Prostate gland (tissue), 2 donors: ENCODE results near the gene PLPPR1. TPM values are rescaled to one million over a fixed set of nuclear protein-coding genes. Genes with fewer than 3 reads are reported as not detected.

Source experiments
- DNase-seq: peaks from one replicate; pipeline ENCODE4 v3.0.0-alpha.2; 2019; ENCODE audit warnings: low spot score
- H3K27ac ChIP-seq, 2 donors: fragments of 200-600 bp; sonication (generic); 2 replicates each; pipeline ENCODE4 v1.5.1; 2017 to 2019
- H3K27me3 ChIP-seq: fragments of 200-600 bp; sonication (generic); replicated peaks from 2 replicates; pipeline ENCODE4 v1.5.1; 2019; ENCODE audit not compliant: insufficient read depth
- H3K36me3 ChIP-seq, 2 donors: fragments of 200-600 bp; sonication (generic); 1 replicate in 1 of 2; 2 replicates in 1 of 2; pipeline versions ENCODE4 v1.5.1 to v1.8.1; 2017 to 2019
- H3K4me1 ChIP-seq: fragments of 200-600 bp; sonication (generic); replicated peaks from 2 replicates; pipeline ENCODE4 v1.5.1; 2019
- H3K4me3 ChIP-seq, 2 donors: fragments of 200-600 bp; sonication (generic); 2 replicates each; pipeline ENCODE4 v1.5.1; 2017 to 2019
- H3K9me3 ChIP-seq: fragments of 200-600 bp; sonication (generic); 2 replicates; pipeline ENCODE4 v1.5.1; 2017
- CTCF ChIP-seq, 4 experiments: fragments of 200-600 bp in 2 of 4; fragments of 450-650 bp in 2 of 4; sonication (generic) in 2 of 4; IDR thresholded peaks; 1 replicate in 3 of 4; 2 replicates in 1 of 4; pipeline ENCODE4 v1.5.1; 2016 to 2019; ENCODE audit warnings: antibody characterized with exemption in 4 of 4, mild to moderate bottlenecking in 2 of 4, moderate library complexity in 2 of 4
- POLR2A ChIP-seq: fragments of 450-650 bp; IDR thresholded peaks from one replicate; pipeline ENCODE4 v1.6.1; 2016; ENCODE audit warnings: antibody characterized with exemption, mild to moderate bottlenecking
- POLR2AphosphoS5 ChIP-seq: sonication (generic); formaldehyde crosslinking; IDR thresholded peaks from one replicate; pipeline ENCODE4 v1.6.1; 2017; ENCODE audit warnings: antibody characterized with exemption
- WGBS: methylation state at CpG from one replicate; pipeline ENCODE4 v1.1.5; 2018; 5-methylcytosine and 5-hydroxymethylcytosine counted together
- intact Hi-C: fragments of 100-400 bp; cut with DNase I; formaldehyde crosslinking; loops from one replicate; pipeline ENCODE4 v1.14.2; 2022
- total RNA-seq, 2 donors: library from RNA; depleted of rRNA; stranded (reverse); fragments of >200 nt; gene quantifications; one replicate each; pipeline ENCODE4 v1.1.0, GENCODE V29; 2016

The PLPPR1 gene
- total RNA-seq, 2 donors from 2014 or later = 2.8 TPM; not detected in 1

GRCh38 chr9:101055516-101055915 lies 27.0 kb downstream of the PLPPR1 start:
- Histone ChIP-seq H3K27ac (no peak overlapping the region), H3K27me3 (no peaks in the 10 kb centered on the region), H3K4me1 (no peaks in the 10 kb centered on the region), H3K9me3 (no peaks in the 10 kb centered on the region), H3K36me3 (no peaks in the 10 kb centered on the region), H3K4me3 (no peak overlapping the region)
- no peak for DNase-seq
- intact Hi-C loops = no loop called here
- 70% methylated on average over 3 of the region's 3 CpGs for WGBS
- no peak for TF ChIP-seq CTCF (IDR thresholded peaks at IDR 0.05)
- TF ChIP-seq POLR2A = no peak
- TF ChIP-seq POLR2AphosphoS5 = no peak

- no peak overlapping the region for H3K4me3 ChIP-seq
- DNase-seq = no peak
- TF ChIP-seq CTCF (IDR thresholded peaks at IDR 0.05) (no peak), POLR2A (no peak), POLR2AphosphoS5 (no peak)
- no peak overlapping the region for H3K27ac ChIP-seq
- no peaks in the 10 kb centered on the region for H3K4me1 ChIP-seq
- 88% methylated on average over 1 of the region's 1 CpG for WGBS
- intact Hi-C loops = no loop called here
- H3K27me3 ChIP-seq = no peaks in the 10 kb centered on the region
- no peaks in the 10 kb centered on the region for H3K36me3 ChIP-seq
- H3K9me3 ChIP-seq = no peaks in the 10 kb centered on the region
These were observed 34.2 kb downstream of the PLPPR1 start for GRCh38 chr9:101062686-101063085.

GRCh38 chr9:101063192-101063591 lies 34.7 kb downstream of the PLPPR1 start:
- no peak overlapping the region for H3K4me3 ChIP-seq
- H3K27ac ChIP-seq = no peak overlapping the region
- no peaks in the 10 kb centered on the region for H3K4me1 ChIP-seq
- H3K27me3 ChIP-seq = no peaks in the 10 kb centered on the region
- TF ChIP-seq CTCF (IDR thresholded peaks at IDR 0.05) (no peak), POLR2AphosphoS5 (no peak)
- WGBS = 74% methylated on average over 2 of the region's 2 CpGs
- DNase-seq = no peak
- H3K9me3 ChIP-seq = no peaks in the 10 kb centered on the region
- no peaks in the 10 kb centered on the region for H3K36me3 ChIP-seq
- intact Hi-C loops = no loop called here

- H3K27me3 ChIP-seq = no peaks in the 10 kb centered on the region
- intact Hi-C loops = no loop called here
- H3K4me3 ChIP-seq = no peak overlapping the region
- H3K4me1 ChIP-seq = no peaks in the 10 kb centered on the region
- TF ChIP-seq POLR2A = no peak
- TF ChIP-seq POLR2AphosphoS5 = no peak
- no peak for TF ChIP-seq CTCF (IDR thresholded peaks at IDR 0.05)
- H3K9me3 ChIP-seq = no peaks in the 10 kb centered on the region
- H3K27ac ChIP-seq = no peak overlapping the region
- no peaks in the 10 kb centered on the region for H3K36me3 ChIP-seq
- DNase-seq = no peak
These were observed 35.7 kb downstream of the PLPPR1 start for GRCh38 chr9:101064206-101064605.

GRCh38 chr9:101065930-101066329 lies 37.4 kb downstream of the PLPPR1 start:
- no peak for TF ChIP-seq POLR2A
- TF ChIP-seq POLR2AphosphoS5 = no peak
- no peak for TF ChIP-seq CTCF (IDR thresholded peaks at IDR 0.05)
- no peaks in the 10 kb centered on the region for H3K4me1 ChIP-seq
- no peak overlapping the region for H3K4me3 ChIP-seq
- H3K9me3 ChIP-seq = no peaks in the 10 kb centered on the region
- DNase-seq = no peak
- intact Hi-C loops = no loop called here
- no peaks in the 10 kb centered on the region for H3K36me3 ChIP-seq
- WGBS = 85% methylated on average over 1 of the region's 1 CpG
- no peak overlapping the region for H3K27ac ChIP-seq
- no peaks in the 10 kb centered on the region for H3K27me3 ChIP-seq
